A673 (cell line): Measurements from ENCODE around the gene ZNF511.

Experiments
- EZH2 ChIP-seq: fragments of 200-600 bp; sonication (generic); IDR thresholded peaks from 2 replicates; pipeline ENCODE4 v1.6.1; 2017; ENCODE audit warnings: borderline replicate concordance, low read depth, mild to moderate bottlenecking, mixed read lengths, antibody characterized with exemption, low read length; ENCODE audit not compliant: poor library complexity, severe bottlenecking
- TF ChIP-seq, protein P1 (sequence below): fragments of 300-800, 200-600 bp; sonication (generic); conservative IDR thresholded peaks from 2 replicates; pipeline ENCODE4 v1.5.1; 2017; ENCODE audit warnings: low read depth, mild to moderate bottlenecking, antibody characterized with exemption, low read length, moderate library complexity, mixed read lengths

DNA sequence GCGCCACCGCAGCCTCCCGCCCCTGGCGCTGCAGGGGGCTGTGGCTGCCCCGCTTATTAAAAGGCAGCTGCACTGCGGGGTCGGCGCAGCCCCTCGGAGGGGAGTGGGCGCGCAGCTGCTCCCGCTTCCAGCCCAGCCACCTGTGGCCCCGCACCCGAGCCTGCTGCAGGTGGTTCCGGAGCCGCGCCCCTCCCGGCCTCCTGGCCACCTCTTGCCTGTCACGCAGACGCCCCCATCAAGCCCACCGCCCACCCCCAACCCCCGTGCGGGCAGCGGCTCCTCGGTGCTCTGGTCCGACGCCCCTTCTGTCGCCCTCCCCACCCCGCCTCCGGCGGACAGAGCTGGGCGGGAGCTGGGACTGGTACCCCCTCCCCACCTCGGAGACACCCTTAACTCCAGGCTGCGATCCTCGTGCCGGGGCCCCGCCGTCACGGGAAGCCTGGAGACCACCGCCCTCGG, 27.4 kb downstream of the ZNF511 start:
- no peak for TF ChIP-seq EZH2
- TF ChIP-seq, protein P1, sequence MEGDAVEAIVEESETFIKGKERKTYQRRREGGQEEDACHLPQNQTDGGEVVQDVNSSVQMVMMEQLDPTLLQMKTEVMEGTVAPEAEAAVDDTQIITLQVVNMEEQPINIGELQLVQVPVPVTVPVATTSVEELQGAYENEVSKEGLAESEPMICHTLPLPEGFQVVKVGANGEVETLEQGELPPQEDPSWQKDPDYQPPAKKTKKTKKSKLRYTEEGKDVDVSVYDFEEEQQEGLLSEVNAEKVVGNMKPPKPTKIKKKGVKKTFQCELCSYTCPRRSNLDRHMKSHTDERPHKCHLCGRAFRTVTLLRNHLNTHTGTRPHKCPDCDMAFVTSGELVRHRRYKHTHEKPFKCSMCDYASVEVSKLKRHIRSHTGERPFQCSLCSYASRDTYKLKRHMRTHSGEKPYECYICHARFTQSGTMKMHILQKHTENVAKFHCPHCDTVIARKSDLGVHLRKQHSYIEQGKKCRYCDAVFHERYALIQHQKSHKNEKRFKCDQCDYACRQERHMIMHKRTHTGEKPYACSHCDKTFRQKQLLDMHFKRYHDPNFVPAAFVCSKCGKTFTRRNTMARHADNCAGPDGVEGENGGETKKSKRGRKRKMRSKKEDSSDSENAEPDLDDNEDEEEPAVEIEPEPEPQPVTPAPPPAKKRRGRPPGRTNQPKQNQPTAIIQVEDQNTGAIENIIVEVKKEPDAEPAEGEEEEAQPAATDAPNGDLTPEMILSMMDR, result no peak
